ENCODE results near the gene FLT3. TPM values are rescaled to one million over a fixed set of nuclear protein-coding genes. Genes with fewer than 3 reads are reported as not detected.

The FLT3 gene
- total RNA-seq, 6 donors from 2014 or later = 0.89 to 6.3 (median 1.6) TPM

DNA sequence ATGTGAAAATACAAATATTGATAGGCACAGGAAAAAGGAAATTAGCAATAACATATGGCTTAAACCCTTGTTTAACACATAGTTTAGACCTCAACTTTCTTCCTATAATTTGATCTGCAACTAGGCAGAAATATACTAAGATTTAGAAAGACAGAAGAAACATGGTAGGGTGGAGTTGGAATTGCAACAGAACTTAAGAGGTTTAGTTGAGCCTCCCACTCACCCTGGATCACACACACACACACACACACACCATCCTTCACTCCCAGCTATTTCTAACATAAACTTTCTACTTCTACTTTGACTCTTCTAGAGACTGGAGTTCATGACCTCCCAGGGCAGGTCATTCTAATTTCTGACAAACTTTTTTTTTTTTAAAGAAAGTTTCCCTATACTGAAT, 47.4 kb downstream of the FLT3 start:
- no peak for TF ChIP-seq POLR2AphosphoS5 (IDR thresholded peaks at IDR 0.05)
- TF ChIP-seq POLR2A (IDR thresholded peaks at IDR 0.05) = no peak
- no peak for TF ChIP-seq EP300 (IDR thresholded peaks at IDR 0.05)
- TF ChIP-seq, protein P1, sequence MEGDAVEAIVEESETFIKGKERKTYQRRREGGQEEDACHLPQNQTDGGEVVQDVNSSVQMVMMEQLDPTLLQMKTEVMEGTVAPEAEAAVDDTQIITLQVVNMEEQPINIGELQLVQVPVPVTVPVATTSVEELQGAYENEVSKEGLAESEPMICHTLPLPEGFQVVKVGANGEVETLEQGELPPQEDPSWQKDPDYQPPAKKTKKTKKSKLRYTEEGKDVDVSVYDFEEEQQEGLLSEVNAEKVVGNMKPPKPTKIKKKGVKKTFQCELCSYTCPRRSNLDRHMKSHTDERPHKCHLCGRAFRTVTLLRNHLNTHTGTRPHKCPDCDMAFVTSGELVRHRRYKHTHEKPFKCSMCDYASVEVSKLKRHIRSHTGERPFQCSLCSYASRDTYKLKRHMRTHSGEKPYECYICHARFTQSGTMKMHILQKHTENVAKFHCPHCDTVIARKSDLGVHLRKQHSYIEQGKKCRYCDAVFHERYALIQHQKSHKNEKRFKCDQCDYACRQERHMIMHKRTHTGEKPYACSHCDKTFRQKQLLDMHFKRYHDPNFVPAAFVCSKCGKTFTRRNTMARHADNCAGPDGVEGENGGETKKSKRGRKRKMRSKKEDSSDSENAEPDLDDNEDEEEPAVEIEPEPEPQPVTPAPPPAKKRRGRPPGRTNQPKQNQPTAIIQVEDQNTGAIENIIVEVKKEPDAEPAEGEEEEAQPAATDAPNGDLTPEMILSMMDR (IDR thresholded peaks at IDR 0.05) = no peak
- no peaks in the 10 kb centered on the region for H3K27me3 ChIP-seq
- ATAC-seq (ENCODE audit: low FRiP score in 2 of 2) = peak in 1 of 2 donors; percentile 34

DNA sequence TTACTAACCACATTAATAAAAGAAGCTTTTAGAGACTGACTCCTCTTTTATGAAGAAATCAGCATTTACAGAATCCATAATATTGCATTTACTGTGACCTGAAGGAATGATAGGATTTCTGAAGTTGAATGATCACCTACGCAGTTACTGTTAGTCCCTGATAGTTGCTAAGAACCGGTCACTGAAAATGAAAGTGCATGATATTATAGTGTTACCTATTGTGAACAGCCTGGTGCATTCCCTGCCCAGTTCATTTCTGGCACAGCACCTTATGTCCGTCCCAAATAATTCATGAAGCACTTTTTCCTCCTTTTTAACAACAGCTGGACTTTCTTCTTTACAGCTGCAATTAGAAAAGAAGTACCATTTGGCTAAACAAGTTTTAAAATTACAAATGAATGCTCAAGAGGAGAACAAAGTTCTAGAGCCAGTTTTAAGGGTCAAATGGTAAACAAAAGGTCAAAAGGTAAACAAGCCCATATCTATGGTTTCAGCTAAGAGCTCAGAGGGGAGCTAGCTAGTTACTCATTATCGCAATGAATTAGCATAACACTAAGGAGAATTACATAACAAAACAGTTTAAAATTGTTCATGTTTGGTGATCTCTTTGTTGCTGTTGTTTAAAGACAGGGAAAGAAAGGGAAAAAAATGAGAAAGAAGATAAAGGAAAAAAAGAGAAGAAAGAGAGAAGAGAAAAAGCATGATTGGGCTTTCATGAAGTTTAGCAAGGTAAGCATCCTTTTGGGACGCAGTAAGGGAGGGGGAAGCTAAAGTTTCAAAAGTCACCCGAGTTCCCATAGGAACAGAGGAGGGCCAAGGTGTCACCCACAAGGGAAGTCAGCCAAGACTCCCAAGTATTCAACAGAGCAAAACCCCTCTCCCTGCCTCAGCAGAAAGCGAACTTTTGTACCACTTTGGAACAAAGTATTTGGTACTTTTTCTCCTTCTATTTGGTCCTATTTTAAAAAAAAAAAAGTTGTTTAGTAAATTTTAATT, 50.2 kb downstream of the FLT3 start:
- whole genome bisulfite sequencing, 2 donors = 39 to 44% methylated on average over 7 of the region's 7 CpGs
- no peak overlapping the region for H3K27ac ChIP-seq
- DNase-seq = no peak
- no peaks in the 10 kb centered on the region for H3K9me3 ChIP-seq
- no peak overlapping the region for H3K4me3 ChIP-seq
- TF ChIP-seq EP300 (IDR thresholded peaks at IDR 0.05) (no peak), POLR2A (IDR thresholded peaks at IDR 0.05) (no peak), POLR2AphosphoS5 (IDR thresholded peaks at IDR 0.05) (no peak)
- TF ChIP-seq, protein P1 (IDR thresholded peaks at IDR 0.05) = no peak
- ATAC-seq (ENCODE audit: low FRiP score in 2 of 2) = no peak
- no peaks in the 10 kb centered on the region for H3K27me3 ChIP-seq
- H3K4me1 ChIP-seq = peaks cover 0 to 10% (median 4%) of the 10 kb centered on the region in 4 donors
- H3K36me3 ChIP-seq = no peaks in the 10 kb centered on the region

More for the DNA sequence above, 47.4 kb downstream of the FLT3 start:
- Histone ChIP-seq H3K4me1 (peaks cover 0 to 10% (median 4%) of the 10 kb centered on the region in 4 donors), H3K36me3 (no peaks in the 10 kb centered on the region), H3K27ac (no peak overlapping the region), H3K4me3 (no peak overlapping the region), H3K9me3 (no peaks in the 10 kb centered on the region)
- no peak for DNase-seq

DNA sequence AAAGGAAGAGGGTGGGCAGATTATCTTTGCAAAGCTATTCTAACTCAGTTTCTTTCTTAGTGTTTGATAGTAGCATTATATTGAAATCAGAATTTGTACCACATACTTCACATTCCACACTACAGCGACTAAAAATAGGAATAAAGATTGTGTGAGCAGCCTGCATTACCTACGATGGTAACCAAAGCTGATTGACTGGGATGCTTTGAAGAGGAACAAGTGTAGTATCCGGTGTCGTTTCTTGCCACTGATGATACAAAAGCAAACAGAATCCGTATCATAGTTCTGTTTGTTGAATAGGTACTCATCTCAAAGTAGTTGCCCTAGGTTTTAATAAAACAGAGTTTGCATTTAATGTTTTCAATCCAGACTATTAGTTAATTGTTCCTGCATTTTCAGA, 51.2 kb downstream of the FLT3 start:
- TF ChIP-seq EP300 (IDR thresholded peaks at IDR 0.05) = no peak
- TF ChIP-seq POLR2AphosphoS5 (IDR thresholded peaks at IDR 0.05) = no peak
- TF ChIP-seq, protein P1 (IDR thresholded peaks at IDR 0.05) = no peak
- no peak for TF ChIP-seq POLR2A (IDR thresholded peaks at IDR 0.05)
- H3K9me3 ChIP-seq = no peaks in the 10 kb centered on the region
- ATAC-seq (ENCODE audit: low FRiP score in 2 of 2) = no peak
- no peaks in the 10 kb centered on the region for H3K27me3 ChIP-seq
- no peak overlapping the region for H3K4me3 ChIP-seq
- WGBS, 2 donors = 39 to 56% methylated on average over 5 of the region's 5 CpGs
- no peaks in the 10 kb centered on the region for H3K36me3 ChIP-seq
- H3K4me1 ChIP-seq = peaks cover 0 to 10% (median 4%) of the 10 kb centered on the region in 4 donors
- H3K27ac ChIP-seq = no peak overlapping the region
- DNase-seq = no peak

DNA sequence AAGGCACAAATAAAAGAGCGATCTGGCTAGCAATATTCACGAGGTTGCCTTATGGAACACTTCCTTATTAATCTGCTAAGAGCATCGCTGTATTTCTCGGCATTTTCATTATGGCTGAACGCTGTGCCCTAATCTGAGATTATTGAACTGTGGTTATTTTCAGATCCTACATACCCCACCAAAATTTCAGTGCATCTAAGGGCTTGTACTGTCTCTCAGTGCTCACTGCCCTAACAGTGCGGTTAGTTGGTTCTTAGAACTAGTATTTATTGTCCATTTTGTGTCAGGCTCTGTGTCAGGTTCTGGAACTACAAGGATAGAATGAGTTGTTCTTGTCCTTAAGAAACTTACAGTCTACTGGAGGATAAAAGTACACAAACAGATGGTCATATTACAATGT, 51.6 kb downstream of the FLT3 start:
- DNase-seq (no peak), ATAC-seq (ENCODE audit: low FRiP score in 2 of 2) (no peak)
- no peaks in the 10 kb centered on the region for H3K9me3 ChIP-seq
- WGBS, 2 donors = 72 to 73% methylated on average over 6 of the region's 6 CpGs
- no peak overlapping the region for H3K27ac ChIP-seq
- no peak for TF ChIP-seq POLR2AphosphoS5 (IDR thresholded peaks at IDR 0.05)
- TF ChIP-seq, protein P1 (IDR thresholded peaks at IDR 0.05) = no peak
- TF ChIP-seq POLR2A (IDR thresholded peaks at IDR 0.05) = no peak
- TF ChIP-seq EP300 (IDR thresholded peaks at IDR 0.05) = no peak
- no peaks in the 10 kb centered on the region for H3K36me3 ChIP-seq
- peaks cover 0 to 10% (median 4%) of the 10 kb centered on the region in 4 donors for H3K4me1 ChIP-seq
- no peaks in the 10 kb centered on the region for H3K27me3 ChIP-seq
- H3K4me3 ChIP-seq = no peak overlapping the region
